Ovary (tissue), 9 donors: ENCODE results near the gene NDUFB11. TPM values are rescaled to one million over a fixed set of nuclear protein-coding genes. Genes with fewer than 3 reads are reported as not detected.

ENCODE experiments used
- DNase-seq, 5 donors: peaks; one replicate each; pipeline ENCODE4 v3.0.0-alpha.2; 2019 to 2020
- H3K27ac ChIP-seq, 2 donors: fragments of 200-600 bp; one replicate each; pipeline versions ENCODE4 v1.5.1 to v1.8.0; 2019 to 2022
- H3K27me3 ChIP-seq: fragments of 200-600 bp; one replicate; pipeline ENCODE4 v1.8.0; 2022
- H3K36me3 ChIP-seq: fragments of 200-600 bp; sonication (generic); one replicate; pipeline ENCODE4 v1.5.1; 2019
- H3K4me1 ChIP-seq: one replicate; pipeline ENCODE4 v1.8.1; 2013; ENCODE audit warnings: mild to moderate bottlenecking, moderate library complexity; ENCODE audit not compliant: insufficient read depth
- H3K4me3 ChIP-seq: fragments of 200-600 bp; sonication (generic); one replicate; pipeline ENCODE4 v1.5.1; 2017
- H3K9me3 ChIP-seq, 2 donors: fragments of 200-600 bp in 1 of 2; sonication (generic) in 1 of 2; one replicate each; pipeline versions ENCODE4 v1.5.1 to v1.8.1; 2013 to 2019; ENCODE audit warnings: mild to moderate bottlenecking in 1 of 2, moderate library complexity in 1 of 2
- EP300 ChIP-seq: sonication (generic); formaldehyde crosslinking; IDR thresholded peaks from one replicate; pipeline ENCODE4 v1.6.1; 2017; ENCODE audit warnings: antibody characterized with exemption
- POLR2A ChIP-seq: fragments of 450-650 bp; IDR thresholded peaks from one replicate; pipeline ENCODE4 v1.6.1; 2017; ENCODE audit warnings: antibody characterized with exemption, mild to moderate bottlenecking, moderate library complexity
- WGBS, 3 donors: extraction: QIAGEN DNeasy Blood & Tissue Kit in 1 of 3; methylation state at CpG; one replicate each; pipeline versions ENCODE4 v1.1.5 to v1.1.7; 2013 to 2017; 5-methylcytosine and 5-hydroxymethylcytosine counted together
- intact Hi-C, 4 donors: fragments of 100-400 bp; cut with DNase I; formaldehyde crosslinking; loops; one replicate each; pipeline versions ENCODE4 v1.11.0 to v1.15.1; 2022 to 2023
- polyA plus RNA-seq, 2 donors: library from polyadenylated mRNA; stranded (reverse); fragments of 200-250 nt in 1 of 2; fragments of 350-450 nt in 1 of 2; fragmentation: Illumina TruSeq in 1 of 2; extraction: RNeasy Lipid Tissue Mini Kit (QIAGEN cat#74804) in 1 of 2; gene quantifications; one replicate each; pipeline ENCODE4 v1.2.3, GENCODE V29; 2013 to 2014
- total RNA-seq, 7 donors: library from RNA; depleted of rRNA in 2 of 7; stranded (reverse); fragments of >200 nt in 2 of 7; fragmentation: NEBNext Ultra II Directional in 3 of 7; extraction: Animal tissue kit (Norgen Biotek cat#: 25700) in 3 of 7; gene quantifications; one replicate each; pipeline versions ENCODE4 v1.1.0 to v1.2.4, GENCODE V29; 2016 to 2023
- TF ChIP-seq, protein P1 (sequence below), 3 donors: fragments of 450-650 bp in 2 of 3; fragments of 200-600 bp in 1 of 3; IDR thresholded peaks; one replicate each; pipeline versions ENCODE4 v1.5.1 to v1.8.0; 2016 to 2022; ENCODE audit warnings: antibody characterized with exemption in 3 of 3, mild to moderate bottlenecking in 1 of 3
- donor health status: DM: no; HTN: no; CAD: no; lungs with moderate emphysema.
- donor health status: DM: no; HTN: no; CAD: no.
- donor health status: Bipolar disorder and iron deficiency.
- donor health status: DM: yes; HTN: yes; CAD: no.
- donor health status: DM: no; HTN: no; CAD: no.
- donor health status: DM: yes; HTN: yes; CAD: no.

The NDUFB11 gene
- total and polyA plus RNA-seq, 9 donors: 33.9 to 82.0 (median 44.6) TPM

DNA sequence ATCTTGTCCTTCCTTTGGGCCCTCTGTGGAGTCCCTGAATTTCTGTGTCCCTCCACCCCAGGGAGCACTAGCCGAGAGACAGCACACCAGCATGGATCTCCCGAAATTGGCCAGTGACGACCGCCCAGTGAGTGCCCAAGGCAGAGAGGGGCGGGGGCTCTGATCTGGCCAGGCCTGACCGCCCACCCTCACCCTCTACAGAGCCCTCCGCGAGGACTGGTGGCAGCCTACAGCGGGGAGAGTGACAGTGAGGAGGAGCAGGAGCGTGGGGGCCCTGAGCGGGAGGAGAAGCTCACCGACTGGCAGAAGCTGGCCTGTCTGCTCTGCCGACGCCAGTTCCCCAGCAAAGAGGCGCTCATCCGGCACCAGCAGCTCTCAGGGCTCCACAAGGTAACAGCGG is 40.7 kb upstream of the NDUFB11 start:
- intact Hi-C loops: loop anchor here in 1 of 4 donors (10.0 kb wide), 1 partner anchor 200 kb away; no protein-coding TSS in a partner anchor
- DNase-seq: peak in 1 of 5 donors; percentile 25

DNA sequence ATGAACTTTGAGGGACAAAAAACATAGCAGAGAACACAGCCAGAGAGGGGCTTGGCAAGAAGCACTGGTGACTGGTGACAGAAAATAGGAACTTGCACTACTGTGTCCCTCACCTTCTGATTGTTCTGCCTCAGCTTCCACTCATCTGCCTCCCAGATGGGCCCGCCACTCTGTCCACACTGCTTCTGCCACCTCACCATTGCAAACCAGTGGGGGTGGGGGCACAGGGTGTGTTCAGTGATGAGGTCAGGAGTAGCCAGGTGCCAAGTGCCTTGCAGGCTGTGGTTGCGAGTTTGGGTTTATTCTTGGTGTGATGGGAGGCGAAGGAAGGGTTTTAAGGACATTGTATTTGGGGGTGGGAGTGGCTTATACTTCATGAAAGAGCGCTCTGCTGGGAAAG is 40.0 kb upstream of the NDUFB11 start:
- TF ChIP-seq EP300 (no peak), POLR2A (no peak)
- TF ChIP-seq, protein P1, sequence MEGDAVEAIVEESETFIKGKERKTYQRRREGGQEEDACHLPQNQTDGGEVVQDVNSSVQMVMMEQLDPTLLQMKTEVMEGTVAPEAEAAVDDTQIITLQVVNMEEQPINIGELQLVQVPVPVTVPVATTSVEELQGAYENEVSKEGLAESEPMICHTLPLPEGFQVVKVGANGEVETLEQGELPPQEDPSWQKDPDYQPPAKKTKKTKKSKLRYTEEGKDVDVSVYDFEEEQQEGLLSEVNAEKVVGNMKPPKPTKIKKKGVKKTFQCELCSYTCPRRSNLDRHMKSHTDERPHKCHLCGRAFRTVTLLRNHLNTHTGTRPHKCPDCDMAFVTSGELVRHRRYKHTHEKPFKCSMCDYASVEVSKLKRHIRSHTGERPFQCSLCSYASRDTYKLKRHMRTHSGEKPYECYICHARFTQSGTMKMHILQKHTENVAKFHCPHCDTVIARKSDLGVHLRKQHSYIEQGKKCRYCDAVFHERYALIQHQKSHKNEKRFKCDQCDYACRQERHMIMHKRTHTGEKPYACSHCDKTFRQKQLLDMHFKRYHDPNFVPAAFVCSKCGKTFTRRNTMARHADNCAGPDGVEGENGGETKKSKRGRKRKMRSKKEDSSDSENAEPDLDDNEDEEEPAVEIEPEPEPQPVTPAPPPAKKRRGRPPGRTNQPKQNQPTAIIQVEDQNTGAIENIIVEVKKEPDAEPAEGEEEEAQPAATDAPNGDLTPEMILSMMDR (IDR thresholded peaks at IDR 0.05): no peak
- H3K4me1 ChIP-seq: no peaks in the 10 kb centered on the region
- DNase-seq: peak in 1 of 5 donors; percentile 18
- H3K36me3 ChIP-seq: no peaks in the 10 kb centered on the region
- no peaks in the 10 kb centered on the region for H3K27me3 ChIP-seq
- WGBS, 3 donors: 84 to 92% (median 92%) methylated on average over 4 of the region's 4 CpGs
- H3K9me3 ChIP-seq: no peaks in the 10 kb centered on the region
- no peak overlapping the region for H3K27ac ChIP-seq
- no peak overlapping the region for H3K4me3 ChIP-seq
- intact Hi-C loops: loop anchor here in 1 of 4 donors (10.0 kb wide), 1 partner anchor 200 kb away; no protein-coding TSS in a partner anchor

More for the DNA sequence above, 40.7 kb upstream of the NDUFB11 start:
- no peaks in the 10 kb centered on the region for H3K36me3 ChIP-seq
- H3K27ac ChIP-seq: no peak overlapping the region
- 79 to 83% (median 79%) methylated on average over 17 of the region's 17 CpGs for WGBS, 3 donors
- H3K27me3 ChIP-seq: no peaks in the 10 kb centered on the region
- TF ChIP-seq, protein P1 (IDR thresholded peaks at IDR 0.05): no peak
- no peak for TF ChIP-seq EP300
- no peak for TF ChIP-seq POLR2A
- no peaks in the 10 kb centered on the region for H3K9me3 ChIP-seq
- no peak overlapping the region for H3K4me3 ChIP-seq
- H3K4me1 ChIP-seq: no peaks in the 10 kb centered on the region

DNA sequence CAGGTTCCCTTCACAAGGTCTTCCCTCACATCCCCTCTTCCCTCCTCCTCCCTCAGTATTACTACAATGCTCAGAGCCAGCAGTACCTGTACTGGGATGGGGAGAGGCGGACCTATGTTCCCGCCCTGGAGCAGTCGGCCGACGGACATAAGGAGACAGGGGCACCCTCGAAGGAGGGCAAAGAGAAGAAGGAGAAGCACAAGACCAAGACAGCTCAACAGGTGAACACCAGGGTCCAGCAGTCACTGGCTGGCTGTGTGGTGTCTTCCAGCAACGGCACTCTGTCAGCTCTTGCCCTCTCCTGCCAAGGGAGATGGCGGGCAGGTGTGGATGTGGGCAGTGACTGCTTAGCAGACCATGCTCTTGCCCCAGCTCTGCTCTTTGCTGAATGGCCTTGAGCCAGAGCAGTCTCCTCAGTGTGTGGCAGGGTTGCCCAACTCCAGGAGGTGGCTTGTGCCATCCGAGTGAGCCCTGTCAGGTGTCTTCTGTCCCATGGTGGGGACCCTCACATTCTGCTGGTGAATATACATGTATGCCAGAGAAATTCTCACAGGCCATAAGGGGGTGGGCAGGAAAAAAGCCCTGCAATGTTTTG is 37.7 kb upstream of the NDUFB11 start:
- intact Hi-C loops: loop anchor here in 1 of 4 donors (10.0 kb wide), 1 partner anchor 203 kb away; no protein-coding TSS in a partner anchor
- Histone ChIP-seq H3K9me3 (no peaks in the 10 kb centered on the region), H3K36me3 (no peaks in the 10 kb centered on the region), H3K27ac (no peak overlapping the region), H3K4me1 (no peaks in the 10 kb centered on the region), H3K4me3 (no peak overlapping the region), H3K27me3 (no peaks in the 10 kb centered on the region)
- peak in 1 of 5 donors; percentile 25 for DNase-seq
- 76 to 86% (median 84%) methylated on average over 9 of the region's 9 CpGs for WGBS, 3 donors
- TF ChIP-seq POLR2A (no peak), EP300 (no peak)
- TF ChIP-seq, protein P1 (IDR thresholded peaks at IDR 0.05): no peak

DNA sequence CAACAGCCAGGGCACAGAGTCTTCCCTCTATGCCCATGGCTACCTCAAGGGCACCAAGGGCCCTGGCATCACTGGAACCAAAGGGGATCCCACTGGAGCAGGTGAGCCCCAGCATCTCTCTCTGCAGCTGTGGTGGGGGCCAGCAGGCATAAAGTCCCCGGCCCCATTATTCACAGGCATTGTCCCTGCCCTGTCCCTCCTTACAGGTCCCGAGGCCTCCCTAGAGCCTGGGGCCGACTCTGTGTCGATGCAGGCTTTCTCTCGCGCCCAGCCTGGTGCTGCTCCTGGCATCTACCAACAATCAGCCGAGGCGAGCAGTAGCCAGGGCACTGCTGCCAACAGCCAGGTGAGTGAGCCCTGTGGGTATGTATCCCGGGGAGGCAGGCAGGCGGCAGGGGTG is 36.8 kb upstream of the NDUFB11 start:
- H3K4me1 ChIP-seq: no peaks in the 10 kb centered on the region
- no peak overlapping the region for H3K4me3 ChIP-seq
- H3K27me3 ChIP-seq: no peaks in the 10 kb centered on the region
- no peak for DNase-seq
- intact Hi-C loops: loop anchor here in 1 of 4 donors (10.0 kb wide), 1 partner anchor 204 kb away; no protein-coding TSS in a partner anchor
- TF ChIP-seq POLR2A (no peak), EP300 (no peak)
- TF ChIP-seq, protein P1 (IDR thresholded peaks at IDR 0.05): no peak
- no peaks in the 10 kb centered on the region for H3K9me3 ChIP-seq
- no peaks in the 10 kb centered on the region for H3K36me3 ChIP-seq
- H3K27ac ChIP-seq: no peak overlapping the region
- 83 to 93% (median 92%) methylated on average over 5 to 10 of the region's 10 CpGs for WGBS, 3 donors
